Activated naive CD8-positive, alpha-beta T cell treated with anti-CD3 and anti-CD28 coated beads, Interleukin-2, amount 10 ng/mL, durations not matched to agents 7 days and 5 days (primary cell): ENCODE measurements around the gene OR4K17. TPM values are rescaled to one million over a fixed set of nuclear protein-coding genes. Genes with fewer than 3 reads are reported as not detected.
"Not testable (repeated sequence)": the region's sequence is repeated elsewhere in the genome, so short reads cannot be mapped to it uniquely, and the experiment has no call there.

ENCODE experiments used
- ATAC-seq: fragments of 150-1000 bp; cut with Tn5 transposase; one replicate; pipeline ENCODE4 v1.10.0; 2021; ENCODE audit warnings: low read depth, moderate library complexity
- POLR2A ChIA-PET: fragments of 350-600 bp; sonication (Branson Sonifier 250); formaldehyde crosslinking; loops from one replicate; lab custom pipeline; 2021; ENCODE audit warnings: antibody characterized with exemption; lab: Charles Lee
- DNase-seq: peaks from one replicate; pipeline ENCODE4 v3.0.0; 2021
- H3K27ac Mint-ChIP-seq: one replicate; pipeline ENCODE4 v1.8.0; 2022; ENCODE audit warnings: mild to moderate bottlenecking, mixed read lengths
- H3K27me3 Mint-ChIP-seq: one replicate; pipeline ENCODE4 v1.8.0; 2022; ENCODE audit warnings: mild to moderate bottlenecking, moderate library complexity, mixed read lengths
- H3K36me3 Mint-ChIP-seq: one replicate; pipeline ENCODE4 v1.8.0; 2021; ENCODE audit warnings: mild to moderate bottlenecking, mixed read lengths
- H3K4me1 Mint-ChIP-seq: one replicate; pipeline ENCODE4 v1.8.0; 2021; ENCODE audit warnings: mixed read lengths
- H3K4me3 Mint-ChIP-seq: one replicate; pipeline ENCODE4 v1.8.0; 2022; ENCODE audit warnings: mild to moderate bottlenecking, moderate library complexity, mixed read lengths
- H3K9me3 Mint-ChIP-seq: one replicate; pipeline ENCODE4 v1.8.0; 2021; ENCODE audit warnings: mixed read lengths
- total RNA-seq, 2 experiments: library from RNA; stranded (reverse); gene quantifications; one replicate each; pipeline ENCODE4 v1.2.3, GENCODE V29; 2021

OR4K17 gene
- not detected for total RNA-seq

GRCh38 chr14:20110438-20110837 lies at the start of gene OR4K17:
OR4K17 (plus strand) TSS chr14:20110739; CDS start chr14:20117500, 6,761 bp downstream.
- POLR2A ChIA-PET, result no interaction called here
- Mint-ChIP-seq H3K9me3 (peaks cover 1% of the 10 kb centered on the region), H3K36me3 (no peaks in the 10 kb centered on the region), H3K4me3 (no peak within 1 kb of the TSS), H3K4me1 (no peaks in the 10 kb centered on the region), H3K27ac (no peak within 1 kb of the TSS), H3K27me3 (no peaks in the 10 kb centered on the region)
- DNase-seq (no peak), ATAC-seq (no peak)

GRCh38 chr14:20092050-20092449 lies 18.5 kb upstream of the OR4K17 start:
- Mint-ChIP-seq H3K36me3 (no peaks in the 10 kb centered on the region), H3K27ac (no peak overlapping the region), H3K27me3 (no peaks in the 10 kb centered on the region), H3K4me3 (no peak overlapping the region), H3K9me3 (no peaks in the 10 kb centered on the region), H3K4me1 (no peaks in the 10 kb centered on the region)
- DNase-seq, result no peak
- POLR2A ChIA-PET, result no interaction called here
- ATAC-seq, result no peak

DNA sequence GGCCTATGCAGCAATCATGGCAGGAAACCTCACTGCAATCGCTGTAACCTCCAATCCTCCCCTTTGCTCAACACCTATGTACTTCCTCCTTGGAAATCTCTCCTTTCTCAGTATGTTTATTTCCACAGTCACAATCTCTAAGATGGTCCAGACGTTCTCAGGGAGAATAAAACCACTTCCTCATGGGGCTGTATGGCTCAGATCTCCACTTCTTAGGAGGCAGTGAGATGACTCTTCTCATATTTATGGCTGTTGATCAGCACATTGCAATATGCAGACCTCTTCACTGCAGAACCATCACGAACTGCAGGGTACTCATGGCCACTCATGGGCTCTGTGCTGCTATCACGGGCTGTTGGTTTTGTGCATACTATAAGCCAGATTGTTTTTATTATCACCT lies 17.1 kb upstream of the OR4K17 start:
- Mint-ChIP-seq H3K9me3 (no peaks in the 10 kb centered on the region), H3K27ac (no peak overlapping the region), H3K36me3 (no peaks in the 10 kb centered on the region), H3K4me1 (no peaks in the 10 kb centered on the region), H3K27me3 (no peaks in the 10 kb centered on the region), H3K4me3 (no peak overlapping the region)
- POLR2A ChIA-PET, result no interaction called here
- DNase-seq (no peak), ATAC-seq (no peak)

DNA sequence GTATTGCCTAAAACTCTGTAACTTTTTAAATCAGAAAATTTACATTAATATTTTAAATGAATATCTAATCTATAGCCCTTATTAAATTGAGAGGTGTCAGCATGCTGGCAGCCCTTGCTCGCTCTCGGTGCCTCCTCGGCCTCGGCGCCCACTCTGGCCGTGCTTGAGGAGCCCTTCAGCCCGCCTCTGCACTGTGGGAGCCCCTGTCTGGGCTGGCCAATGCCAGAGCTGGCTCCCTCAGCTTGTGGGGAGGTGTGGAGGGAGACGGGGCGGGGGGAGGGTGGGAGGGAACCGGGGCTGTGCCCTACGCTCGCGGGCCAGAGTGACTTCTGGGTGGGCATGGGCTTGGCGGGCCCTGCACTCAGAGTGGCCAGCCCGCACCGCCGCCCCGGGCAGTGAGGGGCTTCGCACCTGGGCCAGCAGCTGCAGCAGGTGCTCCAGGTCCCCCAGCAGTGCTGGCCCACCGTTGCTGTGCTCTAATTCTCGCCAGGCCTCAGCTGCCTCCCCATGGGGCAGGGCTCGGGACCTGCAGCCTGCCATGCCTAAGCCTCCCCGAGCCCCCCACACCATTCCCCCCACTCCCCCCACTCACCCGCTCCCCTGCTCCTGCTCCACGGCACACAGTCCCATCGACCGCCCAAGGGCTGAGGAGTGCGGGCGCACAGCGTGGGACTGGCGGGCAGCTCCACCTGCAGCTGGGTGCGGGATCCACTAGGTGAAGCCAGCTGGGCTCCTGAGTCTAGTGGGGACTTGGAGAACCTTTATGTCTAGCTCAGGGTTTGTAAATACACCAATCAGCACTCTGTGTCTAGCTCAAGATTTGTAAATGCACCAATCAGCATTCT lies 11.4 kb upstream of the OR4K17 start:
- POLR2A ChIA-PET, H3K27me3 Mint-ChIP-seq: not testable (repeated sequence)

GRCh38 chr14:20112321-20112720 lies 1.8 kb downstream of the OR4K17 start:
- Mint-ChIP-seq H3K27me3 (no peaks in the 10 kb centered on the region), H3K9me3 (no peaks in the 10 kb centered on the region), H3K27ac (no peak overlapping the region), H3K4me1 (no peaks in the 10 kb centered on the region), H3K4me3 (no peak overlapping the region), H3K36me3 (no peaks in the 10 kb centered on the region)
- no peak for DNase-seq
- ATAC-seq, result no peak
- POLR2A ChIA-PET, result no interaction called here

More for the DNA sequence above, 11.4 kb upstream of the OR4K17 start:
- DNase-seq, H3K4me3 Mint-ChIP-seq, ATAC-seq, H3K27ac Mint-ChIP-seq, H3K9me3 Mint-ChIP-seq, H3K4me1 Mint-ChIP-seq, H3K36me3 Mint-ChIP-seq: not testable (repeated sequence)

DNA sequence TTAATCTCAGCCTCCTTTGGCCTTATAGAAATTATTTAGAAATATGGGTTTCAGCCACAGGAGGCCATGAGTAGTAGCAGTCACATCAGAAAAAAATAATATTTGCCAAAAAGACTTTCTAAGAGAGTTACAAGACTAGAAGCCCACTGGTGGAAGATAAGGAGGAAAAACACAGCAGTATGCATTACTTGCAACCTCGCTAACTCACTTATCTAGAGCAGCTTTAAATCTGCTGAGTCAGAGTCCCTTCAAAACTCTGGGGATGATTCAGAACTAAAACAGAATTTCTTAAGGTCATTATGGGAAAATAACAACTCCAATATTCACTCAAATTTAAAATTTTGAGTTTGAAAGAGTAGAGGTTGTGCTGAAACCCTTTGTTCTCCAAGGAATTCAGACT lies 6.2 kb downstream of the OR4K17 start:
- no peaks in the 10 kb centered on the region for H3K4me1 Mint-ChIP-seq
- H3K27me3 Mint-ChIP-seq, result peaks cover 2% of the 10 kb centered on the region
- ATAC-seq (no peak), DNase-seq (no peak)
- POLR2A ChIA-PET, result no interaction called here
- H3K27ac Mint-ChIP-seq, result no peak overlapping the region
- H3K4me3 Mint-ChIP-seq, result no peak overlapping the region
- H3K36me3 Mint-ChIP-seq, result no peaks in the 10 kb centered on the region
- peaks cover 11% of the 10 kb centered on the region for H3K9me3 Mint-ChIP-seq

DNA sequence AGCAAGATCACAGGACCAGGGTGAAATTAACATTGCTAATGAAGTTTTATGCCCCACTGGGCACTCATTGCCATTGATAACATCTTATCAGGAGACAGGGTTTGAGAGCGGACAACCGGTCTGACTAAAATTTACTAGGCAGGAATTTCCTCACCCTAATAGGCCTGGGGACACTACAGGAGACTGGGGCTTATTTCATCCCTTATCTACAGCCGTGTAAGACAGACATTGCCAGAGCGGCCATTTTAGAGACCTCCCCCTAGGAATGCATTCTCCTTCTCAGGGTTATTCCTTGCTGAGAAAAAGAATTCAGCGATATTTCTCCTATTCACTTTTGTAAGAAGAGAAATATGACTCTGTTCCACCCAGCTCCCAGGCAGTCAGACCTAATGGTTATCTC lies 8.3 kb downstream of the OR4K17 start:
- Mint-ChIP-seq H3K4me1 (no peaks in the 10 kb centered on the region), H3K9me3 (peaks cover 13% of the 10 kb centered on the region), H3K27ac (no peak overlapping the region), H3K4me3 (no peak overlapping the region), H3K27me3 (peaks cover 6% of the 10 kb centered on the region), H3K36me3 (no peaks in the 10 kb centered on the region)
- ATAC-seq (no peak), DNase-seq (no peak)
- POLR2A ChIA-PET, result no interaction called here

GRCh38 chr14:20138520-20138919 lies 28.0 kb downstream of the OR4K17 start, which contains the start of gene OR4N5:
OR4N5 (plus strand) TSS chr14:20138820; CDS start chr14:20143736, 4,916 bp downstream.
- ATAC-seq, result no peak
- DNase-seq, result no peak
- H3K36me3 Mint-ChIP-seq, result no peaks in the 10 kb centered on the region
- no peaks in the 10 kb centered on the region for H3K4me1 Mint-ChIP-seq
- H3K4me3 Mint-ChIP-seq, result no peak within 1 kb of the TSS
- POLR2A ChIA-PET, result no interaction called here
- H3K9me3 Mint-ChIP-seq, result no peaks in the 10 kb centered on the region
- H3K27ac Mint-ChIP-seq, result no peak within 1 kb of the TSS
- H3K27me3 Mint-ChIP-seq, result peaks cover 8% of the 10 kb centered on the region

DNA sequence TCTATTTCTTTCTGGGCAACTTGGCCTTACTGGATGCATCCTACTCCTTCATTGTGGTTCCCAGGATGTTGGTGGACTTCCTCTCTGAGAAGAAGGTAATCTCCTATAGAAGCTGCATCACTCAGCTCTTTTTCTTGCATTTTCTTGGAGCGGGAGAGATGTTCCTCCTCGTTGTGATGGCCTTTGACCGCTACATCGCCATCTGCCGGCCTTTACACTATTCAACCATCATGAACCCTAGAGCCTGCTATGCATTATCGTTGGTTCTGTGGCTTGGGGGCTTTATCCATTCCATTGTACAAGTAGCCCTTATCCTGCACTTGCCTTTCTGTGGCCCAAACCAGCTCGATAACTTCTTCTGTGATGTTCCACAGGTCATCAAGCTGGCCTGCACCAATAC lies 33.4 kb downstream of the OR4K17 start:
- Mint-ChIP-seq H3K36me3 (no peaks in the 10 kb centered on the region), H3K27me3 (peaks cover 11% of the 10 kb centered on the region), H3K9me3 (no peaks in the 10 kb centered on the region), H3K4me3 (no peak overlapping the region), H3K4me1 (no peaks in the 10 kb centered on the region), H3K27ac (no peak overlapping the region)
- no peak for ATAC-seq
- POLR2A ChIA-PET, result no interaction called here
- no peak for DNase-seq

DNA sequence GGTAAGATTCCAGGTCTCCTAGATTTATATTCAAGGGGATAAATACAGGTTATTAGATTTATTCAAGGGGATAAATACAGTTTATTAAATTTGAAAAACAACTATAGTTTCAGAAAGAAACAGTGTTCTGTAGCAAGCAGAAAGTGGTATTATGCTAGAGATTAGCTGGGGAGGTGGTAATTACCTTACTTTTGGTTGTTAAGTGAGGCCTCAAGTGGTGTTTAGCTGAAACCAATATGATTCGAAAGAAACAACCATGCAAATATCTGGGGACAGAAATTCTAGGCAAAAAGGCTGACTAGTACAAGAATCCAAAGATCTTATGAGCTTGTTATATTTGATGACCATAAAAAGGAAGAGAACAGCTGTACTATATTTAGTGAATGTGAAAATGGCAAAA lies 34.3 kb downstream of the OR4K17 start:
- Mint-ChIP-seq H3K27ac (no peak overlapping the region), H3K36me3 (no peaks in the 10 kb centered on the region), H3K9me3 (no peaks in the 10 kb centered on the region), H3K4me1 (no peaks in the 10 kb centered on the region), H3K27me3 (peaks cover 11% of the 10 kb centered on the region), H3K4me3 (no peak overlapping the region)
- DNase-seq, result no peak
- no peak for ATAC-seq
- POLR2A ChIA-PET, result no interaction called here

- H3K27ac Mint-ChIP-seq, result no peak overlapping the region
- no peaks in the 10 kb centered on the region for H3K4me1 Mint-ChIP-seq
- peaks cover 2% of the 10 kb centered on the region for H3K36me3 Mint-ChIP-seq
- POLR2A ChIA-PET, result no interaction called here
- H3K4me3 Mint-ChIP-seq, result no peak overlapping the region
- DNase-seq (no peak), ATAC-seq (no peak)
- H3K27me3 Mint-ChIP-seq, result peaks cover 2% of the 10 kb centered on the region
- H3K9me3 Mint-ChIP-seq, result peaks cover 7% of the 10 kb centered on the region
Measured at GRCh38 chr14:20164462-20164861, 53.9 kb downstream of the OR4K17 start.

DNA sequence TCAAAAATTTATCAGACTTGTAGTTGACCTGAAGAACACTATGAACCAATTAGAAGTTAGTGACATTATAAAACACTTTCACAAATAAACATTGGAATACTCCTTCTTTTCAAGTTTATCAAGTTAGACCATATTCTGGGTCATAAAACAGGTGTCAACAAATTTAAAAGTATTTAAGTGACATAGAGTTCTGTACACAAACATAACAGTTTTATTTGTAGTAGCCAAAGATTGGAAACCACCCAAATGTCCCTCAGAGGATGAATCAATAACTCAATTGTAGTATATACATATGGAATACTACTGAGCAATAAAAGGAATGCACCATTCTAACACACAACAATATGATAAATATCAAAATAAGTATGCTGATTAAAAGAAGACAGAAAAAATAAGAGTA lies 56.6 kb downstream of the OR4K17 start:
- ATAC-seq, result no peak
- no peak overlapping the region for H3K27ac Mint-ChIP-seq
- POLR2A ChIA-PET, result no interaction called here

GRCh38 chr14:20169852-20170251 lies 59.3 kb downstream of the OR4K17 start:
- POLR2A ChIA-PET, H3K27ac Mint-ChIP-seq, ATAC-seq, H3K36me3 Mint-ChIP-seq, H3K9me3 Mint-ChIP-seq, H3K4me3 Mint-ChIP-seq, DNase-seq, H3K27me3 Mint-ChIP-seq, H3K4me1 Mint-ChIP-seq: not testable (repeated sequence)

More for the DNA sequence above, 56.6 kb downstream of the OR4K17 start:
- Mint-ChIP-seq H3K36me3 (peaks cover 2% of the 10 kb centered on the region), H3K4me1 (no peaks in the 10 kb centered on the region), H3K27me3 (peaks cover 2% of the 10 kb centered on the region), H3K9me3 (peaks cover 7% of the 10 kb centered on the region), H3K4me3 (no peak overlapping the region)
- DNase-seq, result no peak
